A549 treated with AZD9567 at 1 μM for 4 hours (cell line): ENCODE results near the gene TCN2. TPM values are rescaled to one million over a fixed set of nuclear protein-coding genes. Genes with fewer than 3 reads are reported as not detected.

Experiments
- total RNA-seq: library from RNA; stranded (reverse); fragments of 200-300 nt; extraction: Qiagen RNA extraction; gene quantifications from 5 replicates; pipeline ENCODE4 v1.2.3, GENCODE V29; 2022; ENCODE audit not compliant: insufficient read depth

Gene TCN2
- 4.1 to 5.1 TPM (median 4.5 TPM) in 5 replicates for total RNA-seq

DNA sequence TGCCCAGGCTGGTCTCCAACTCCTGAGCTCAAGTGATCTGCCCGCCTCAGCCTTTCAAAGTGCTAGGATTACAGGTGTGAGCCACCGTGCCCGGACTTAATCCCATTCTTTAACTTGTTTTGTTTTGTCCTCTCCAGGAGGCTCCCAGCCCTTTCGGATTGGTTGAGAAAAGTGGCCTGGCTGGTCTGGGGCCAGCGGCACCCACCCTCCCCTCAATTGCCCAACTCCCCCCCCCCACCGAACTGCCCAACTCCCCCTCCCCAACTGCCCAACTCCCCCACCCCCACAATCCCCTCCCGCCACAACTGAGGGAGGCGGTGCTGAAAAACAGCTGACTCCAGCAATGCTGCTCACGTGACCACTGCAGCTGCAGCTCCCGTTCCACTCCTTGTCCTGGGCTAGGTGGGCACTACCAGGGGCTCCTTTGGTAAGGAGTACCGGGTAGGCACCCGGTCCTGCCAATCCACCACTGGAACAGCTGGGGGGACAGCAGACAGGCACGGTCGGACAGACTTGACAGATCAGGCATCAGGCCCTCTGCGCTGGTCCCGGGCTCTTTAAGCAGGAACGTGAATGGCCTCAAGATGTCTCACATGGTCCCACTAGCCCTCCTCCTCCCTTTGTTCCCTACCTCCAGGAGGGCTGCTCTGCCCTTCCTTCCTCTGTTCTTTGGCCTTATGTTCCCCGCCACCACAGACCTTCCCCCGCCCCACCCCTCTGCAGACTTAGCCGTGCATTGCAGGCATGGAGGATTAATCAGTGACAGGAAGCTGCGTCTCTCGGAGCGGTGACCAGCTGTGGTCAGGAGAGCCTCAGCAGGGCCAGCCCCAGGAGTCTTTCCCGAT is at the start of gene TCN2:
Gene TCN2 (plus strand): TSS at position 720 of the 845 bp plus-strand sequence. CDS start 158 bp downstream, outside the sequence.

DNA sequence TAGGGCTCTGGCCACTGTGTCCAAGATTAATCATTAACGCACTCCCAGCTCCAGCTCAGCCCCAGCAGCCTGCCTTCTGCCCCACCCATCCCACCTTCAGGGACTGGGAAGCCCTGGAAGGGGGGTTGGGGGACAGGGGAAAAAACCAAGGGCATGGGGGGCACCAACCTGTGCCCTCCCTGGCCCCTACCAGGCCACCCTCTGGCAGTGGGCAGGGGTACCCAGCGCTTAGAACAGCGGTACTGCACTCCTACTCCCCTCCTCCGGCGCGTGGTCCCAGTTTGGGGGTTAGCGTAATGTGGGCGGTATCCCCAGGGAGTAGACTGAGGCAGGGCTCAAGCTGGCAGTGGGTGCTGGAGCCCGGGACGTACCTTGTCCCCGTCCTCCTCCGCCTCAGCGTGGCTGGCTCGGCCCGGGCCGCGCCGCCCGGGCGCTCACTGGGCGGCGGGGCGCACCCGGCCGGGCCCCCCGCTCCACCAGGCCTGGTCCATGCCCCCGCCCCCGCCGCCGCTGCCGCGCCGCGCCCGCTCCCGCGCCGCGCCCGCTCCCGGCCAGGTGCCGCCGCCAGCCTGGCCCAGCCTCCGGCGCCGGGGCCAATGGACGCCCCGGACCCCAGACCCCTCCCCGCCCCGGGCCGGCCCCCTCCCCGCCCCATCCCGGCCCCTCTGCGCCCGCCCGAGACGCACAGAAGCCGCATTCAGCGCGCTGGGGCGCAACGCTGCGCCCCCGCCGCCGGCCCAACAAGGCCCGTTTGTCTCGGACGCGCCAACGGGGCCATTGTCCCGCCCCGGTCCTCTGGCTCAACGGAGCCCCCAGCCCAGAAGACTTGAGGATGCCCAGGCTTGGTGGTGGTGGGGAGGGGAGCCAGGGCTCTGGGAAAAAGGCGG is 32.6 kb upstream of the TCN2 start, which contains the start of gene GAL3ST1:
Gene GAL3ST1 (minus strand): TSS at position 571 of the 887 bp plus-strand sequence. CDS start 17,273 bp downstream, outside the sequence.

DNA sequence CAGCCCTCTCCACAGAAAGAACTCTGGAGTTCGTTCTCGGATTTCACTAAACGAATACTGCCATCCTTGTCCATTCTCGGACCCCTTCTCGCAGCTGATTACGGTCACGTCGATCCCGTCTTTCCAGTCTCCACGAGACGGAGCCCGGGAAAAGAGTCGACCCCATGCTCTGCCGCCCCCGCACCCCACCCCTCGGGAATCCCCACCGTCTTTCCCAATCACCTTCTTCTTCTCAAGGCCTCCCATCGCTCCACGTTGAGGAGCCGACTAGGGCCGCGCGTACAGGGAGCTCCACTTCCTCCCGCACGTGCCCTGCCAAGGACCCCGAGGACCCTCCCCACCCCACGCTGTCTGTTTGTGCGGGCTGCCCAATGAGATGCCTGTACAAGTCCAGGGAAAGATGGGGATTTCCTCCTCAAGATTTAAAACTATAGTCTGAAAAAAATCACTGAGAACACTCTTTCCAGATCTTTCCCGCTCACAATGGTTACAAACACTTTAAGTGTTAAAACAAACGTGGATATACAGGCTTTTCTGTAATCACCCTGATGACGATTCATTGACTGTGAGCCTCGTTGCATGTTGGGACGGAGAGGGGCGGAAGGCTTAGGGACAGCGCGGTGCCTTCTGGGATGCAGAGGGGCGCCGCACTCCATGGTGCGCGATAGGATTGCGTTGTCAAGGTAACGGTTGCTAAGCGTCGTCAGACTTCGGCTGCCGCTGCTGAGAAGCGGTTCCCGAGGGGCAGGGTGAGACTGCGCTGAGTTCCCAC is 15.2 kb upstream of the TCN2 start, which contains the start of gene PES1:
Gene PES1 (minus strand): TSS at position 323 of the 772 bp plus-strand sequence. CDS start 77 bp downstream, at position 246.

DNA sequence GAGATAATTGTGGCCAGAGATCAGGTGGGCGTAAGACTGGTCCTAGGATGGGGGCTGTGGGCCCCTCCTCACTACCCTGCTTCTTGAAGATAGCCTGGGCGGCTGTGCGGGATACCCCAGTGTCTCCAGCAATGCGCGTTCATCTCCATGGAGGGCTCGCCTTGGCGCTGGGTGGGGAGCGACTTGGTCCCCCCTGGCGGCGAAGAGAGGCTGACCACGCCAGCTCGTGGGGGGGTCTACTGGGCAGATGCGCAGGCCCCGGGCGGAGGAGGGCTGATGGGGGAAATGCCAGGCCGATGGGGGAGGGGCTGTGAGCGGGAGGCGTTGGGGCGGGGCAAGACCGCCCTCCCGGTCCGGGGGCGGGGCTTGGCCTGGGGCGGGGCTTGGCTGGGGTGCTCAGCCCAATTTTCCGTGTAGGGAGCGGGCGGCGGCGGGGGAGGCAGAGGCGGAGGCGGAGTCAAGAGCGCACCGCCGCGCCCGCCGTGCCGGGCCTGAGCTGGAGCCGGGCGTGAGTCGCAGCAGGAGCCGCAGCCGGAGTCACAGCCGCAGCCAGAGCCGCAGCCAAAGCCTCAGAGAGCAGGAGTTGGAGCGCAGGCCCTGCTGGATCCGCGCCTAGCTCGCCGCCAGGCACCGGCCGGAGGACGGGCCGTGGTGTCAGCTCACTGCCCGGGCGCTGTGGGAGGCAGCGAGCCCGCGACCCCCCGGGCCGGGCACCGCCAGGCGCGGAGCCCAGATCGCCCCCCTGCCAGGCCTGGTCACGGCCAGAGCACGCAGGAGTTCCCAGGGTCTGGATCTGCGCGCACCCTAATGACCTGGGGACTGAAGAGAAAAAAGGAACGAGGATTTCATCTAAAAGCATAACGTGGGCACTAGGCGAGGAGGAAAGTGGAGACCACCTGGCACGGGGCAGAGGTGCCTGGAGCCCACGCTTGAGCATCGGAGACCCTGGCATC is 28.6 kb downstream of the TCN2 start, which contains the start of gene SLC35E4:
Gene SLC35E4 (plus strand): TSS at position 509 of the 953 bp plus-strand sequence. CDS start 670 bp downstream, outside the sequence.

DNA sequence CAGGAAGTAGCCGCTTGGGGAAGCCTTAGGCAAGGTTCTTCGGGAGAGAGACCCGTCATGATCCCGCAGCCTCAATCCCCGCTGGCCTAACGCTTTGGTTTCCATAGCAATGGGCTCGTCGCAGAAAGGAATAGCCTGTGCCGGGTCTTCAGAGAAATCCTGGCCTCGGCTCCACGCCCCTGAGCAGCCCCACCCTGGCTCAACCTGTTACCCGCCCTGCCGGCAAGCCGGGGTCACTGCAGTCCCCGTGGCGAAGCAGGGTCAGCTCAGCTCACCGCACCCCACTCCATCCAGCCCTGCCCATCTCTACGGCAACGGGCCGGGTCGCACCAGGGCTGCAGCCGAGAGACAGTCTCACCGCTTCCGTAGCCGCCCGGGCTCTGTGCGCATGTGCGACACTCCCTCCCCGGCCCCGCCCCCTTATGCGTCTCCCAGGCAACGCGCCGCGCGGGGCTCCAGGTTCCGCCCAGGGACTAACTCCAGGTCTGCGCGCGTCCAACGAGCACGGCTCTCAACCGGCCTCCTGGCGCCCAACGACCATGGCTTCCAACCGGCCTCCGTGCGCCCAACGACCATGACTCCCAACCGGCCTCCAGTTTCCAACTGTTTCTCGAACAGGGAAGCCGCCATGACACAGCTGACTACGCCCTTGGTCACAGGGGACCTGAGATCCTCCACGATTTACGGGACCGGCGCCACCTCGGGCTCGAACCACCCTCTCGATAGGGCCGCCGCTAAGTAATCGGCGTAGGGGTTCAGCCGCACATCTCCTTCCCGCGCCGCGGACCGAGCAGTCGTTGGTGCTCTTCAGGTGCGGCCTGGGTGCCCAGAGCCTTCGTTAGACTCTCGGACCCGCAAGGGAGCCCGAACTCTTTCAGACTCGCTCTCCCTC is 60.8 kb downstream of the TCN2 start, which contains the start of gene DUSP18:
Gene DUSP18 (minus strand): TSS at position 382 of the 892 bp plus-strand sequence. CDS start 3,872 bp downstream, outside the sequence.

Other genes with a start within 250 kb of the TCN2 start
- 10.8 to 23.2 TPM (median 21.5 TPM) in 5 replicates for gene RNF215, start 219.8 kb upstream of the TCN2 start, total RNA-seq
- 52.2 to 94.4 TPM (median 77.1 TPM) in 5 replicates for gene SEC14L2, start 210.2 kb upstream of the TCN2 start, total RNA-seq
- 64.8 to 68.9 TPM (median 67.0 TPM) in 5 replicates for gene MTFP1, start 181.4 kb upstream of the TCN2 start, total RNA-seq
- gene SEC14L3, start 135.2 kb upstream of the TCN2 start, total RNA-seq, result not detected in 5 replicates
- 4.9 to 6.1 TPM (median 5.5 TPM) in 5 replicates for gene SEC14L4, start 101.5 kb upstream of the TCN2 start, total RNA-seq
- gene SEC14L6, start 60.4 kb upstream of the TCN2 start, total RNA-seq, result not detected in 5 replicates
- gene GAL3ST1, start 32.5 kb upstream of the TCN2 start, total RNA-seq, result 6.2 to 8.1 TPM (median 7.0 TPM) in 5 replicates
- 100 to 140 TPM (median 106 TPM) in 5 replicates for gene PES1, start 15.3 kb upstream of the TCN2 start, total RNA-seq
- gene SLC35E4, start 28.6 kb downstream of the TCN2 start, total RNA-seq, result 5.3 to 7.7 TPM (median 7.1 TPM) in 5 replicates
- gene DUSP18, start 60.7 kb downstream of the TCN2 start, total RNA-seq, result 4.5 to 7.7 TPM (median 5.3 TPM) in 5 replicates
- 5.3 to 9.5 TPM (median 8.5 TPM) in 5 replicates for gene OSBP2, start 87.7 kb downstream of the TCN2 start, total RNA-seq